Cardiac muscle cell (in vitro differentiated cells and primary cell): ENCODE results near the gene TBC1D5. TPM values are rescaled to one million over a fixed set of nuclear protein-coding genes. Genes with fewer than 3 reads are reported as not detected.

ENCODE experiments used
- DNase-seq, 2 donors: peaks; one replicate each; pipeline versions ENCODE4 v3.0.0 to v3.0.0-alpha.2; 2010 to 2017; ENCODE audit warnings: low read depth in 1 of 2, low spot score in 1 of 2
- H3K27ac ChIP-seq: fragments of 200-600 bp; sonication (generic); 2 replicates; pipeline ENCODE4 v1.5.1; 2016
- H3K27me3 ChIP-seq: fragments of 200-600 bp; sonication (generic); 2 replicates; pipeline ENCODE4 v1.6.0; 2016; ENCODE audit warnings: control low read depth
- H3K36me3 ChIP-seq: fragments of 200-600 bp; sonication (generic); 2 replicates; pipeline ENCODE4 v1.5.1; 2016; ENCODE audit warnings: control low read depth
- H3K4me1 ChIP-seq: fragments of 200-600 bp; sonication (generic); 2 replicates; pipeline ENCODE4 v1.8.1; 2017; ENCODE audit warnings: low read depth, mild to moderate bottlenecking, mixed run types
- H3K4me3 ChIP-seq: fragments of 200-600 bp; sonication (generic); 2 replicates; pipeline ENCODE4 v1.5.1; 2016; ENCODE audit warnings: mild to moderate bottlenecking
- H3K9me3 ChIP-seq: fragments of 200-600 bp; sonication (generic); 2 replicates; pipeline ENCODE4 v1.5.1; 2017; ENCODE audit warnings: low read depth, mild to moderate bottlenecking, control low read depth
- polyA plus RNA-seq: library from polyadenylated mRNA; unstranded; fragments of >200 nt; fragmentation: Nextera tagmentation; extraction: Ambion mirVana; gene quantifications from 2 replicates; pipeline ENCODE4 v1.2.1, GENCODE V29; 2016
- total RNA-seq: library from RNA; depleted of rRNA; stranded (reverse); fragments of >200 nt; gene quantifications from 2 replicates; pipeline ENCODE4 v1.2.3, GENCODE V29; 2016
- TF ChIP-seq, protein P1 (sequence below): IDR thresholded peaks from 2 replicates; pipeline ENCODE4 v1.5.1; 2012; ENCODE audit warnings: low read depth, mild to moderate bottlenecking, low read length

Gene TBC1D5
- total and polyA plus RNA-seq, 2 experiments from 2014 or later: 34.5 to 66.6 TPM

DNA sequence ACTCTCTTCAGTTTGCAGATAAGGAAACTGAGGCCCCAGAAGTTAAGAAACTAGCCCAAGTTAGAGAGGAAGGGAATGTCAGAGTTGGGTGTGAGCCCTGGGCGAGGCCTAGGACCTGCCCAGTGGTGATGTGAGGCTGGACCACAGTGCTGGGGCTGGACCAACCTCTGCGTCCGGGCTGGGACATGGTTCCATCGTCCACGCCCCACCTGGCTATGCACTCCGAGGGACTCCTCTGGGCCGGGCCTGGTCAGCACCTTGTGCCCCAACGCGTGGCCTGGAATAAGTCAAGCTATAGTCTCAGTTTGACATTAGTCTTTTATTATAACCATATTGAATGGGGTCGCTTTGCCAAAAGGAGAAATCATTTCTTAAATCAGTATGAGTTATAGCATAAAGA lies 585.6 kb downstream of the TBC1D5 start:
- Histone ChIP-seq H3K36me3 (no peaks in the 10 kb centered on the region), H3K4me3 (no peak overlapping the region), H3K27ac (no peak overlapping the region), H3K27me3 (no peaks in the 10 kb centered on the region), H3K9me3 (no peaks in the 10 kb centered on the region), H3K4me1 (peaks cover 22% of the 10 kb centered on the region)
- no peak for DNase-seq
- TF ChIP-seq, protein P1, sequence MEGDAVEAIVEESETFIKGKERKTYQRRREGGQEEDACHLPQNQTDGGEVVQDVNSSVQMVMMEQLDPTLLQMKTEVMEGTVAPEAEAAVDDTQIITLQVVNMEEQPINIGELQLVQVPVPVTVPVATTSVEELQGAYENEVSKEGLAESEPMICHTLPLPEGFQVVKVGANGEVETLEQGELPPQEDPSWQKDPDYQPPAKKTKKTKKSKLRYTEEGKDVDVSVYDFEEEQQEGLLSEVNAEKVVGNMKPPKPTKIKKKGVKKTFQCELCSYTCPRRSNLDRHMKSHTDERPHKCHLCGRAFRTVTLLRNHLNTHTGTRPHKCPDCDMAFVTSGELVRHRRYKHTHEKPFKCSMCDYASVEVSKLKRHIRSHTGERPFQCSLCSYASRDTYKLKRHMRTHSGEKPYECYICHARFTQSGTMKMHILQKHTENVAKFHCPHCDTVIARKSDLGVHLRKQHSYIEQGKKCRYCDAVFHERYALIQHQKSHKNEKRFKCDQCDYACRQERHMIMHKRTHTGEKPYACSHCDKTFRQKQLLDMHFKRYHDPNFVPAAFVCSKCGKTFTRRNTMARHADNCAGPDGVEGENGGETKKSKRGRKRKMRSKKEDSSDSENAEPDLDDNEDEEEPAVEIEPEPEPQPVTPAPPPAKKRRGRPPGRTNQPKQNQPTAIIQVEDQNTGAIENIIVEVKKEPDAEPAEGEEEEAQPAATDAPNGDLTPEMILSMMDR: no peak

GRCh38 chr3:17155951-17156350 lies 586.5 kb downstream of the TBC1D5 start:
- TF ChIP-seq, protein P1: no peak
- H3K9me3 ChIP-seq: no peaks in the 10 kb centered on the region
- peaks cover 22% of the 10 kb centered on the region for H3K4me1 ChIP-seq
- H3K27ac ChIP-seq: peak overlapping the region; percentile 54
- DNase-seq: no peak
- H3K27me3 ChIP-seq: no peaks in the 10 kb centered on the region
- no peak overlapping the region for H3K4me3 ChIP-seq
- no peaks in the 10 kb centered on the region for H3K36me3 ChIP-seq

DNA sequence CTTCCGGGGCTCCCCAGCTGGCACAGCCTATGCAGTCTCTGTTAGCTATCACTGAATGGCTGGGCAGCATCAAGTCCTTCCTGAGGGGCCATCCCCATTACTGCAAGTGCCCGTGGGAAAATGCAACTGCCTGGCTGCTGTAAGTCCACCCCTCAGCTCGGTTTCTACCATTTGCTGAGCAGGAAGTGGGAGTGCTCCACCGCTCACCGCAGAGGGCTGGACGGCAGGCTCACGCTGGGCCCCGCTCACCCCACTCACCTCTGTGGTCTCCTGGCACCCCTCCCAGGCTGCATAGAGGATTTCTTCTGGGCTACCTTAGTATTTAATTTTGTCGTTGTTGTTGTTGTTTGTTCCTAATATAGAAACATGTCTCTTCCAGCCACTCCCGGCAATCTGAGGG lies 587.5 kb downstream of the TBC1D5 start:
- Histone ChIP-seq H3K27me3 (no peaks in the 10 kb centered on the region), H3K36me3 (no peaks in the 10 kb centered on the region), H3K27ac (peak overlapping the region; percentile 54), H3K9me3 (no peaks in the 10 kb centered on the region), H3K4me1 (peaks cover 22% of the 10 kb centered on the region), H3K4me3 (no peak overlapping the region)
- DNase-seq: no peak
- TF ChIP-seq, protein P1: no peak

DNA sequence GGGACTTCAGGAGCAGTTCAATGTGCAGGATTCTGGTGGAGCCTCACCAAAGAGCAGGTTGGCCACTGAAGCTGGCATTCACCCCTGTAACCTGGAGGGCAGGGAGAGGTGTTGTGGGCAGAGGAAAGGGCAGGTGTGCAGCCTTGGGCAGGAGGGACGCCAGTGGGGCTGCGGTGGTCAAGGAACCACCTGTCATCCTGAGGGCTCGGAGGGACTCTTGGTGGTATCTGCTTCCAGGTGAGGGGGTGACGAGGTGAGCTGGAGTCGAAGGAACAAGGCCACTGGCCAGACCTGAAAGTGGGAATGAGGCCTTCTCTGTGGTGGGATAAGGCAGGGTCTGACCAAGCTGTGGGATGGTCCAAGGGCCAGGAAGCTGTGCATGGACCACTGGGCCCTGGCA lies 588.2 kb downstream of the TBC1D5 start:
- H3K27me3 ChIP-seq: no peaks in the 10 kb centered on the region
- peaks cover 19% of the 10 kb centered on the region for H3K4me1 ChIP-seq
- no peaks in the 10 kb centered on the region for H3K36me3 ChIP-seq
- no peak for DNase-seq
- no peak overlapping the region for H3K27ac ChIP-seq
- TF ChIP-seq, protein P1: no peak
- H3K4me3 ChIP-seq: no peak overlapping the region
- no peaks in the 10 kb centered on the region for H3K9me3 ChIP-seq

GRCh38 chr3:17153209-17153608 lies 589.2 kb downstream of the TBC1D5 start:
- Histone ChIP-seq H3K36me3 (no peaks in the 10 kb centered on the region), H3K4me3 (no peak overlapping the region), H3K27me3 (no peaks in the 10 kb centered on the region), H3K4me1 (peaks cover 11% of the 10 kb centered on the region), H3K27ac (no peak overlapping the region), H3K9me3 (no peaks in the 10 kb centered on the region)
- TF ChIP-seq, protein P1: no peak
- no peak for DNase-seq
